Endothelial cell of hepatic sinusoid (primary cell): ENCODE results near the gene CTDSP2.
"Not testable (repeated sequence)": the region's sequence is repeated elsewhere in the genome, so short reads cannot be mapped to it uniquely, and the experiment has no call there.

ENCODE experiments used
- in situ Hi-C: cut with HindIII; loops from 2 replicates; pipeline ENCODE4 v1.10.0; 2017; ENCODE audit warnings: low sequenced_read_pairs

Gene CTDSP2

DNA sequence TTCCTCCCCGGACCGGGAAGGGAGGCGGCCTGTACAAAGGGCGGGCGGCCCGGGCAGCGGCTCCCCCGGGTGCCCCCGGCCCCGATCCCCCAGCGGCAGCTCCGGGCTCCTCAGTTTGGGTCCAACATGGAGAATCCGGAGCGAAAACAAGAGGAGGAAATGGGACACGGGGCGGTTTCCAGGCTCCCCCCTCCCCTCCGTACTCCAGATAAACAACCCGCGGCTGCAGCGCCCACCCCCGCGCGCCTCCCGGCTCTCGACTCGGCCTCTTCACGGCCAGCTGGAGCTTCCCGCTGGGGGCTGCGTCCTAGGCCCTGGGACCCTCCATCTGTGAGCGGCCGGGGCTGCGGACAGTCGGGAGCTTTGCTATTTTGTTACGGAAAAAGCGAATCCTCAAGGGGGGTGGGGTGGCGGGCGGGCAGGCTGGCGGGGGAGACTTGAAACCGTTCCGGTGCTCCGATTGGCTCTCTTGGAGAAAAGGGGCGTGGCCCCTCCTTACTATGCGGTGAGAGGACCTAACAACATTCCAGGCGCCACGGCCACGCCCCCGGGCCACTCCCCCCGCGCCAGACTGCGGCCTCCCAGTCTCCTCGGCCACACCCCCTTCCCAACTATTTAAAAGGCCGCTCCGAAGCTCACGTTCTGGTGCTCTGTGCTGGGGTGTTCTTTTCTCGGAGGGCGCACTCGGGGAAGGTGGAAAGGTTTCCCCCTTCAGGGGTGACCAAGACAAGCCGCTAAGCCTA, at the start of gene CTDSP2:
TSS of gene CTDSP2 (minus strand) at position 153 of the 743 bp plus-strand sequence. CDS start 294 bp downstream, outside the sequence.
- in situ Hi-C loops = no loop called here

GRCh38 chr12:57896115-57896433, 49.5 kb upstream of the CTDSP2 start:
- in situ Hi-C loops = no loop called here

- in situ Hi-C loops = no loop called here
Measured at GRCh38 chr12:57895389-57896114, 49.0 kb upstream of the CTDSP2 start.

- in situ Hi-C loops = loop anchor here (5.0 kb wide), 1 partner anchor 77 kb away; the partner anchor contains the start of gene AVIL
Measured at GRCh38 chr12:57894399-57895292, 48.1 kb upstream of the CTDSP2 start.

DNA sequence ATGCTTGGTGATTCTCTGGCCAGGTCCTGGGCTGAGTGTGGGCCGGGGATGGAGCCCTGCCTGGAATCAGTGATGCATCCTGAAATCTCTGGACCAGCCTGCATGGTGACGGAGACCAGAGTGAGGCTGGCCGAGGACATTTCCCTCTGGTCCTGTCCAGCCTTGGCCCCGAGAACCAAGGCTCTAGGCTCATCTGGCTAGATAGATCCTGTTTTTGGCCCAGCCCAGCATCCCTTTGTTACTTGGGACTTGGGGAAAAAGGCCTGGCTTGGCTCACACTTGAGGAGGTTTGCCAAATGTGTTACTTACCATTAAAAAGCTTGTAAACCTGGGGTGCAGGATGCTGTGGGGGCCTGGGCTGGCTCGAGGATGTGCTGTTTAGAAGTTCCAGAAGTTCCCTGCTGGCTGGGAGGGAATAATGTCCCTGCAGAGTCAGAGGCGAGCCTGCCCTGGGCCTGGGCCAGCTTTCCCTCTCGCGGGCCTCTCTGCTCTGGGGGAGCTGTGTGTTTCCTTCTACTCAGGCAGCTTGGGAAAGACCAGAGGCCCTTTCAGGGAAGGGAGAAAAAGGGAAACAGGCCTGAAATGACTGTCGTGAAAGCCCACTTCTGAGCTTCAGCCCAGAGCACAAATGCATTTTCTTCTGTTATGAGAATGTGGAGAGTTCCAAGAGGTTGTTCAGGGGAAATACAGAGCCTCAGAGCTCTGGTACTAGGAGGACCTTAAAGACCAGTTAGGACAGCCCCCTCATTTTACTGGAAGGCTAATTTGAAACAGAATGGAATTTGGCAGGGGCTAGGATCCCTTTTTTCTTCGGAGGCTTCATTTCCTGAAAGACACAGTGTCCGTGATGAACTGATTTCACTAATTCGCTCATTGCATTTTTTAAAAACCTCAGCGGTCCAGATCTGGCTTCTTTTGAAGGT, 47.2 kb upstream of the CTDSP2 start:
- in situ Hi-C loops = loop anchor here (5.0 kb wide), 1 partner anchor 76 kb away; the partner anchor contains the start of gene AVIL

DNA sequence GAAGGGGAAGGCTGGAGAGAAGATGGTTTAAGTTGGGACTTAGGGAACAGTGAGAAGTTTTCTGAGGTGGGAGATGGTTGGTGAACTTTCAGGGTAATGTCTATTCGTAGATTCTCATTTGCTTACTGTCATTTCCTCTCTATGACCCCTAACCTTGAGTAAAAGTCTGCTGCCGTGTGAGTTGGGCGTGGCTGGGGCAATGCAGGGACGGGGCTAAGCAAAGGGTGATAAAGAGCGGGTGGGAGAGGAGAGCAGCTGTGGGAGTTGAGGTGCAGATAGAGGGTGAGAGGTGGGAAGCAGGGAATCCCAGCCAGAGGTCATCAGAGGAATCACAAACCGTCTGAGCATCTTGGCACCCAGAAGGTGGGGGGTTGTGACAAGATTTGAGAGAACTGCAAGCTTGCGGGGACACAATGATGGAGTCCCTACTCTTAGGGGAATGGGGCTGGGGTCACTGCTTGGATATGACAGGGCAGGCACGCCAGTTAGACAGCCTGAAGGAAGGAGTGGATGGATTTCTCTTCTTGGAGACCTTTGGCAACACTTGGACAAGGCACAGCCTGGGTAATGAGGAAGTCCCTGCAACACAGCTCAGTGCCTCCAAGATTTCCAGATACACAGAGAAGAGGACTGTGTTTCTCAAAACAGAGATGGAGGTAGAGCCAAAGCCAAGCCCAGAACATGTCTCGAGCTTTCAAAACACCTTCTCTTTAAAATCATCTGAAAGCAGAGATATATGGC, 45.9 kb upstream of the CTDSP2 start:
- in situ Hi-C loops = loop anchor here (5.0 kb wide), 1 partner anchor 75 kb away; the partner anchor contains the start of gene AVIL

DNA sequence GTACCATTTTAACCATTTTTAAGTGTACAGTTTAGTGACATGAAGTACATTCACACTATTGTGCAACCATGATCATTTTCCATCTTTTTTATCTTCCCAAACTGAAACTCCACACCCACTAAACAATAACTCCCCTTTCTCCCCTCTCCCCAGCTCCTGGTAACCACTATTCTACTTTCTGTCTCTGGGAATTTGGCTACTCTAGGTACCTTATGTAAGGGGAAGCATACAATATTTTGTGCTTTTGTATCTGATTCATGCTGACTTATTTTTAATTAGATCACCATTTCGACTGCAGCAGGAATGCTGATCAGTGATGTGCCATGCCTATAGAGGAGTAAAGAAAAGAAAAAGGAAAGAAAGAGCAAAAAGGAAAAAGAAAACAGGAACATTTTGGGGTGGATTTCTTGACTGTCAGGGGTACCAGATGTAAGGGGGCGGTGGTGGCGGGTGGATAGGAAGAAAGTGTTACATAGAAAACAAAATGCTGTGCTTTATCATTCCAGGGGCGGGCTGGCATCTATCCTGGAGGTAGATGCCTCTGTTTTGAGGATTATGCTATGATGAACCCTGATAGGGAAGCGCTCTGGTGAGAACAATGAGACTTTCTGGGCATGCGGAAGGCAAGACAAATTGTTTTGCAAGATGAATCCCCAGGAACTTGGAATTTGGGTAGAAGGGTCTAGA, 45.2 kb upstream of the CTDSP2 start:
- in situ Hi-C loops = loop anchor here (5.0 kb wide), 1 partner anchor 74 kb away; the partner anchor contains the start of gene AVIL

GRCh38 chr12:57890191-57891115, 43.9 kb upstream of the CTDSP2 start:
- in situ Hi-C loops = loop anchor here (5.0 kb wide), 1 partner anchor 73 kb away; the partner anchor contains the start of gene AVIL

GRCh38 chr12:57889500-57889989, 43.0 kb upstream of the CTDSP2 start:
- in situ Hi-C loops = no loop called here

- in situ Hi-C loops = no loop called here
Measured at GRCh38 chr12:57888409-57889157, 42.1 kb upstream of the CTDSP2 start.

GRCh38 chr12:57887631-57888408, 41.3 kb upstream of the CTDSP2 start:
- in situ Hi-C loops = no loop called here

DNA sequence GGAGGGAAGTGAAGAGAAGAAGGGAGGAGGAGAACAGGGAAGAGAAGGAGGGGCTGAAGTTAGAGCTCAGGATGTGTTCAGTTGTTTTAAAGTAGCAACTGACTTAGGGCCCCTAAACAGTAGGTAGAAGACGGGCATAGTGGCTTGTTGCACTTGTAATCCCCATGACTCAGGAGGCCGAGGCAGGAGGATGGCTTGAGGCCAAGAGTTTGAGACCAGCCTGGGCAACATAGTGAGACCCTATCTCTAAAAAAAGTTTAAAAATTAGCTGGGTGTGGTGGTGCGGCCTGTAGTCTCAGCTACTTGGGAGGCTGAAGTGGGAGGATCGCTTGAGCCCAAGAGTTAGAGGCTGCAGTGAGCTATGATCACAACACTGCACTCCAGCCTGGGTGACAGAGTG, 40.4 kb upstream of the CTDSP2 start:
- in situ Hi-C loops = not testable (repeated sequence)

GRCh38 chr12:57886542-57886941, 40.0 kb upstream of the CTDSP2 start:
- in situ Hi-C loops = no loop called here

DNA sequence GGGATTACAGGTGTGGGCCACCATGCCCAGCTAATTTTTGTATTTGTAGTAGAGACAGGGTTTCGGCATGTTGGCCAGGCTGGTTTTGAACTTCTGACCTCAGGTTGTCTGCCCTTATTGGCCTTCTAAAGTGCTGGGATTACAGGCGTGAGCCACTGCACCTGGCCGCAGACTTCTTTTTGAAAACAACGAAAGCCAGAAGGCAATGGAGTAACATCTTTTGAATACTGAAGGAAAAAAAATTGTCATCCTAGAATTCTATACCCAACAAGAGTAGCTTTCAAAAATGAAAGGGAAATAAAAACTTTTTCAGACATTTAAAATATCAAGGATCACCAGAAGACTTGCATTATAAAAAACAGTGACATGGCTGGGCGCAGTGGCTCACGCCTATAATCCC, 38.7 kb upstream of the CTDSP2 start:
- in situ Hi-C loops = no loop called here

- in situ Hi-C loops = no loop called here
Measured at GRCh38 chr12:57883700-57884099, 37.2 kb upstream of the CTDSP2 start.

DNA sequence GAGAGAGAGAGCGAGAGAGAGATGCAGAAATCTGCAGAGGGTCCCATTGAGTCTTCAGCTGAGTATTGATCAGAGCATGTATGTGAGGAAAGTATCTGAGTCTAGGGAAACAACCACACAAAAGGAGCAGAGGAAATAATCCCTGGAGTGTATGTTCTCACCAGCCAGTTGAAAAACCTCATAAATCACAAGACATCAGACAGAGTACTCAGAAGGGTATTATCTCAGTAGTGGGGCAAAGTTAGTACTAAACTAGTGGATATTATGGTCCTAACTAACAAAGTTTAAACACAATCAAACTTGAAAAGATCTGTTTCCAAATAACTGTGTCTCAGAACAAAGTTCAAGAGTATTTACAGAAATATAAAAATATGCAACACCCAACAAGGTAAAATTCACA, 36.5 kb upstream of the CTDSP2 start:
- in situ Hi-C loops = no loop called here
